Keratinocyte (primary cell): ENCODE measurements around the gene DNAJA3. TPM values are rescaled to one million over a fixed set of nuclear protein-coding genes. Genes with fewer than 3 reads are reported as not detected.

Experiments used
- DNase-seq: peaks from one replicate; pipeline ENCODE4 v3.0.0-alpha.2; 2011; ENCODE audit warnings: low read depth, missing footprints, low spot score
- FAIRE-seq: peaks from 2 replicates; lab custom pipeline; 2011; peaks lifted over from hg19 to GRCh38; lab: Jason Lieb, UNC
- H2AFZ ChIP-seq: 2 replicates; pipeline ENCODE4 v1.6.0; 2012; ENCODE audit warnings: low read length, control low read depth, inconsistent platforms; ENCODE audit not compliant: control insufficient read depth
- H3K27ac ChIP-seq: 2 replicates; pipeline ENCODE4 v1.5.1; 2011; ENCODE audit warnings: low read length; ENCODE audit not compliant: control insufficient read depth, insufficient read depth
- H3K27me3 ChIP-seq: 3 replicates; pipeline ENCODE4 v1.6.0; 2011; ENCODE audit warnings: low read length; ENCODE audit not compliant: control insufficient read depth, insufficient read depth; ENCODE audit errors: extremely low read depth
- H3K36me3 ChIP-seq, 2 experiments: 2 replicates in 1 of 2; 3 replicates in 1 of 2; pipeline ENCODE4 v1.5.1; 2011; ENCODE audit warnings: low read length in 2 of 2, mild to moderate bottlenecking in 1 of 2; ENCODE audit not compliant: control insufficient read depth in 2 of 2, insufficient read depth in 2 of 2; ENCODE audit errors: extremely low read depth in 1 of 2
- H3K4me1 ChIP-seq: 3 replicates; pipeline ENCODE4 v1.5.1; 2011; ENCODE audit warnings: low read length; ENCODE audit not compliant: control insufficient read depth, insufficient read depth; ENCODE audit errors: extremely low read depth
- H3K4me2 ChIP-seq: 3 replicates; pipeline ENCODE4 v1.6.0; 2011; ENCODE audit warnings: low read depth, low read length; ENCODE audit not compliant: control insufficient read depth, insufficient read depth; ENCODE audit errors: extremely low read depth
- H3K4me3 ChIP-seq, 3 experiments: fragments of 200-600 bp in 1 of 3; sonication (generic) in 1 of 3; 2 replicates in 2 of 3; 3 replicates in 1 of 3; pipeline ENCODE4 v1.5.1; 2011 to 2016; ENCODE audit warnings: low read length in 3 of 3, mild to moderate bottlenecking in 3 of 3, control low read depth in 2 of 3, inconsistent platforms in 1 of 3, low read depth in 1 of 3, mixed read lengths in 1 of 3, mixed run types in 1 of 3, moderate library complexity in 1 of 3; ENCODE audit not compliant: control insufficient read depth in 2 of 3, insufficient read depth in 2 of 3; ENCODE audit errors: extremely low read depth in 1 of 3
- H3K79me2 ChIP-seq: 2 replicates; pipeline ENCODE4 v1.6.0; 2012; ENCODE audit warnings: low read length; ENCODE audit not compliant: control insufficient read depth, insufficient read depth
- H3K9ac ChIP-seq: 3 replicates; pipeline ENCODE4 v1.6.0; 2011; ENCODE audit warnings: low read length; ENCODE audit not compliant: control insufficient read depth, insufficient read depth; ENCODE audit errors: extremely low read depth
- H3K9me1 ChIP-seq: 3 replicates; pipeline ENCODE4 v1.6.0; 2011; ENCODE audit warnings: low read length; ENCODE audit not compliant: control insufficient read depth, insufficient read depth; ENCODE audit errors: extremely low read depth
- H3K9me3 ChIP-seq: 2 replicates; pipeline ENCODE4 v1.5.1; 2012; ENCODE audit warnings: low read depth, low read length; ENCODE audit not compliant: control insufficient read depth
- H4K20me1 ChIP-seq: 3 replicates; pipeline ENCODE4 v1.6.0; 2011; ENCODE audit warnings: low read length; ENCODE audit not compliant: control insufficient read depth, insufficient read depth; ENCODE audit errors: extremely low read depth
- EZH2 ChIP-seq: IDR thresholded peaks from one replicate; pipeline ENCODE4 v1.6.1; 2012; ENCODE audit warnings: inconsistent platforms, mild to moderate bottlenecking, low read length, moderate library complexity
- dilution Hi-C: fragments of 300-500 bp; cut with MboI; formaldehyde crosslinking; loops from one replicate; pipeline ENCODE4 v1.7.0; 2020; ENCODE audit warnings: low sequenced_read_pairs; ENCODE audit not compliant: extremely low pct_ligation_motif_present
- polyA minus RNA-seq, 3 experiments: library from RNA; depleted of rRNA, polyadenylated mRNA; stranded (reverse); fragments of >200 nt; gene quantifications; 1 replicate in 1 of 3; 2 replicates in 1 of 3; 3 replicates in 1 of 3; pipeline ENCODE4 v1.2.3, GENCODE V29; 2011
- polyA plus RNA-seq, 5 experiments: library from polyadenylated mRNA; depleted of rRNA in 3 of 5; stranded (reverse) in 3 of 5; stranded (forward) in 1 of 5; unstranded in 1 of 5; fragments of >200 nt; gene quantifications; 1 replicate in 1 of 5; 2 replicates in 3 of 5; 3 replicates in 1 of 5; pipeline versions ENCODE4 v1.2.1 to v1.2.3, GENCODE V29; 2011 to 2012; ENCODE audit warnings: missing spikeins in 2 of 5, low read depth in 1 of 5, low replicate concordance in 1 of 5
- TF ChIP-seq, protein P1 (sequence below), 3 experiments: IDR thresholded peaks in 1 of 3; conservative IDR thresholded peaks in 1 of 3; optimal IDR thresholded peaks in 1 of 3; 2 replicates in 2 of 3; 3 replicates in 1 of 3; pipeline versions ENCODE3 to v1.5.1; 2011; ENCODE audit warnings: low read length in 3 of 3, mild to moderate bottlenecking in 3 of 3, moderate library complexity in 2 of 3, control low read depth in 1 of 3, inconsistent platforms in 1 of 3; ENCODE audit not compliant: insufficient read depth in 2 of 3; ENCODE audit errors: extremely low read depth in 1 of 3

DNAJA3 gene
- polyA plus RNA-seq (43.5 to 54.6 TPM (median 48.4 TPM) in 3 replicates), polyA minus RNA-seq (26.4 to 38.6 TPM (median 28.6 TPM) in 3 replicates)
- polyA plus RNA-seq (2011; ENCODE audit: low read depth): 32.9 TPM
- 39.3 and 41.1 TPM in 2 replicates for polyA plus RNA-seq (2011; cell fraction: cytosol; rRNA removed)
- 75.6 and 78.0 TPM in 2 replicates for polyA plus RNA-seq (2011; cell fraction: nucleus; rRNA removed)
- 39.8 and 45.5 TPM in 2 replicates for polyA plus RNA-seq (2012; ENCODE audit: low replicate concordance)
- 37.4 TPM for polyA minus RNA-seq (2011; cell fraction: cytosol; rRNA and poly(A)+ RNA removed)
- polyA minus RNA-seq (2011; cell fraction: nucleus; rRNA and poly(A)+ RNA removed): 25.9 and 31.3 TPM in 2 replicates

DNA sequence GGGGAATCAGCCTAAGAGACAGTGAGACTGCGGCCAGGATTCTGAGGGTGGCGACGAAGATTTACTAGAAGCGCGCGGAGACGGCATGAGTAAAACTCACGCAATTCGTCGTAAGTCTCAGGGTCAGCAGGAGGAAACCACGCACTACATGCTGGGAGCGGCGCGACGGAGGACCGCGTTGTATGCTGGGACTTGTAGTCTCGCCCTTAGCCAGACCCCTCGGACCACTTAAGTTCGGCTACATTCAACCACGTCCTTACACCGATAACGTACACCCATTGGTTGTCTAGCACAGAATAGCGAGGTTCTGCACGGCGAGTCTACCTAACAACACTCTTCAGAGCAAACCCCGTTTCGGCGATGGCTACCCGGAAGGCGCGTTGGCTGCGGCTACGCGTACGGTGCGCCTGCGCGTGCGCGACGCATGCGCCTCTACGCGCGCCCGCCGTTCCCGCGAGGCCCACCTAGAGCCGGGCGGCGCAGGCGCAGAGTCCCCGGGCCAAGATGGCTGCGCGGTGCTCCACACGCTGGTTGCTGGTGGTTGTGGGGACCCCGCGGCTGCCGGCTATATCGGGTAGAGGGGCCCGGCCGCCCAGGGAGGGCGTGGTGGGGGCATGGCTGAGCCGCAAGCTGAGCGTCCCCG lies at the start of gene DNAJA3:
DNAJA3 (plus strand) TSS at position 491 of the 643 bp plus-strand sequence; CDS start at position 505, 14 bp downstream.
- H3K79me2 ChIP-seq: peaks cover 47% of the 10 kb centered on the region
- peak within 1 kb of the TSS; percentile 99 for H3K27ac ChIP-seq
- H3K9me3 ChIP-seq: no peaks in the 10 kb centered on the region
- TF ChIP-seq, protein P1, sequence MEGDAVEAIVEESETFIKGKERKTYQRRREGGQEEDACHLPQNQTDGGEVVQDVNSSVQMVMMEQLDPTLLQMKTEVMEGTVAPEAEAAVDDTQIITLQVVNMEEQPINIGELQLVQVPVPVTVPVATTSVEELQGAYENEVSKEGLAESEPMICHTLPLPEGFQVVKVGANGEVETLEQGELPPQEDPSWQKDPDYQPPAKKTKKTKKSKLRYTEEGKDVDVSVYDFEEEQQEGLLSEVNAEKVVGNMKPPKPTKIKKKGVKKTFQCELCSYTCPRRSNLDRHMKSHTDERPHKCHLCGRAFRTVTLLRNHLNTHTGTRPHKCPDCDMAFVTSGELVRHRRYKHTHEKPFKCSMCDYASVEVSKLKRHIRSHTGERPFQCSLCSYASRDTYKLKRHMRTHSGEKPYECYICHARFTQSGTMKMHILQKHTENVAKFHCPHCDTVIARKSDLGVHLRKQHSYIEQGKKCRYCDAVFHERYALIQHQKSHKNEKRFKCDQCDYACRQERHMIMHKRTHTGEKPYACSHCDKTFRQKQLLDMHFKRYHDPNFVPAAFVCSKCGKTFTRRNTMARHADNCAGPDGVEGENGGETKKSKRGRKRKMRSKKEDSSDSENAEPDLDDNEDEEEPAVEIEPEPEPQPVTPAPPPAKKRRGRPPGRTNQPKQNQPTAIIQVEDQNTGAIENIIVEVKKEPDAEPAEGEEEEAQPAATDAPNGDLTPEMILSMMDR (optimal IDR thresholded peaks at IDR 0.05 in 1 of 3, IDR thresholded peaks at IDR 0.05 in 1 of 3, conservative IDR thresholded peaks at IDR 0.05 in 1 of 3; ENCODE audit: extremely low read depth in 1 of 3, insufficient read depth in 2 of 3, low read length in 3 of 3): no peak
- no peak for TF ChIP-seq EZH2
- H3K27me3 ChIP-seq: no peaks in the 10 kb centered on the region
- H3K4me1 ChIP-seq: peaks cover 21% of the 10 kb centered on the region
- DNase-seq (peak; percentile 59), FAIRE-seq (peak; percentile 75)
- dilution Hi-C loops: no loop called here
- H3K36me3 ChIP-seq: peaks cover 0 to 6% of the 10 kb centered on the region in 2 experiments
- peak within 1 kb of the TSS; percentile 91 to 99 (median 95) for H3K4me3 ChIP-seq
- no peaks in the 10 kb centered on the region for H3K9me1 ChIP-seq
- H3K9ac ChIP-seq: peak within 1 kb of the TSS; percentile 94
- H3K4me2 ChIP-seq: peak within 1 kb of the TSS; percentile 99
- no peaks in the 10 kb centered on the region for H4K20me1 ChIP-seq
- H2AFZ ChIP-seq: peak within 1 kb of the TSS; percentile 100

DNA sequence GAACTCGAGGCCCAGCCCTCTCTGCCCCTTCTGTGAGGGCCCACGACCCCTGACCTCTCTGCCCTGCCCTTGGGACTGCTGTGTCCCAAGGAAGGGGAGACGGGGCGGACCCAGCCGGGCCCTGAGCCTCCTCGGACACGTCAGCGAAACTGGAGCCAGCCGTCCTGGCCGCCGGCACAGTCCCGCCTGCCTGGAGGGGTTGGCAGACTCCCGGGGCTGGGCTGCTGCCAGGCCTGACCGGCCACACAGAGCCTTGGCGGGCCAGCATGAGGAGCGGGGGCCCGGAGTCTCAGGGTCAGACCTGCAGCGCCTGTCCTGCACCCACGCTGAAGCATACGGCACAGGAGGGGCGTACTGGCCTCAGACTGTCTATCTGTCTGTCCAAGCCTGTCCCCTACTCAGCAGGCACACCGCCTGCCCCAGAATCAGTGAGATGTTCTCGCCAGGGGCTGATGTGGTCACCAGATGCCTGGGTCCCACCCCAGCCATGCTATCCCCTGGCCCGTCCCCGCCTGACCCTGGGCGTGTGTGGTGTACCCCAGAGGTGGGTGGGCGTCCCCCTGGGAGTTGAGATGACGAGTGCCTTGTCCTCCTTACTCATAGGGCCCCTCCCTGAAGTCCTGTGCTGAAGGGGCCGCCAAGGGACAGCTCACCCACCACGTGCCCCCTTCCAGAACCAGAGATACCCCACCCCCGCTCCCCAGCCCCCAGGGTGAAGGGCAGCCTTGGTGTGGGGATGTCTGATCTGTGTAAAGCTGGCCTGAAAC lies 49.4 kb upstream of the DNAJA3 start:
- H3K27me3 ChIP-seq: no peaks in the 10 kb centered on the region
- H3K4me1 ChIP-seq: peaks cover 30% of the 10 kb centered on the region
- H3K9me3 ChIP-seq: no peaks in the 10 kb centered on the region
- H3K9ac ChIP-seq: no peak overlapping the region
- DNase-seq: no peak
- no peak overlapping the region for H3K4me3 ChIP-seq
- TF ChIP-seq, protein P1 (optimal IDR thresholded peaks at IDR 0.05 in 1 of 3, IDR thresholded peaks at IDR 0.05 in 1 of 3, conservative IDR thresholded peaks at IDR 0.05 in 1 of 3; ENCODE audit: extremely low read depth in 1 of 3, insufficient read depth in 2 of 3, low read length in 3 of 3): no peak
- TF ChIP-seq EZH2: no peak
- H4K20me1 ChIP-seq: peaks cover 3% of the 10 kb centered on the region
- H3K36me3 ChIP-seq: peaks cover 3 to 9% of the 10 kb centered on the region in 2 experiments
- no peak overlapping the region for H3K4me2 ChIP-seq
- dilution Hi-C loops: no loop called here
- H3K9me1 ChIP-seq: peaks cover 3% of the 10 kb centered on the region
- H3K79me2 ChIP-seq: no peaks in the 10 kb centered on the region
- H3K27ac ChIP-seq: no peak overlapping the region
- no peak for FAIRE-seq
- H2AFZ ChIP-seq: no peak overlapping the region
